ENCODE results near the gene PAX7.

PAX7 gene

GRCh38 chr1:18638835-18639364 is 8.3 kb downstream of the PAX7 start:
- H3K27ac ChIP-seq = no peak overlapping the region
- TF ChIP-seq ZFX (IDR thresholded peaks at IDR 0.05; ENCODE audit: borderline replicate concordance) (no peak), CTCF (IDR thresholded peaks at IDR 0.05) (no peak)

GRCh38 chr1:18639368-18640055 is 8.9 kb downstream of the PAX7 start:
- H3K27ac ChIP-seq = no peak overlapping the region
- TF ChIP-seq CTCF (IDR thresholded peaks at IDR 0.05) (no peak), ZFX (IDR thresholded peaks at IDR 0.05; ENCODE audit: borderline replicate concordance) (no peak)

- TF ChIP-seq CTCF (IDR thresholded peaks at IDR 0.05) (no peak), ZFX (IDR thresholded peaks at IDR 0.05; ENCODE audit: borderline replicate concordance) (no peak)
Measured at GRCh38 chr1:18640228-18641004, 9.8 kb downstream of the PAX7 start.

GRCh38 chr1:18641005-18641941 is 10.6 kb downstream of the PAX7 start:
- H3K27ac ChIP-seq = no peak overlapping the region
- TF ChIP-seq ZFX (IDR thresholded peaks at IDR 0.05; ENCODE audit: borderline replicate concordance) (no peak), CTCF (IDR thresholded peaks at IDR 0.05) (no peak)

More at GRCh38 chr1:18640228-18641004, 9.8 kb downstream of the PAX7 start:
- H3K27ac ChIP-seq = no peak overlapping the region

- H3K27ac ChIP-seq = no peak overlapping the region
- TF ChIP-seq CTCF (IDR thresholded peaks at IDR 0.05) (no peak), ZFX (IDR thresholded peaks at IDR 0.05; ENCODE audit: borderline replicate concordance) (no peak)
Measured at GRCh38 chr1:18642278-18643095, 11.8 kb downstream of the PAX7 start.
